Liver (tissue), 9 donors: ENCODE results near the gene CSPG4. TPM values are rescaled to one million over a fixed set of nuclear protein-coding genes. Genes with fewer than 3 reads are reported as not detected.

Source experiments
- DNase-seq: peaks from one replicate; pipeline ENCODE4 v3.0.0-alpha.2; 2017; ENCODE audit warnings: low spot score
- H3K27ac ChIP-seq, 2 donors: one replicate each; pipeline ENCODE4 v1.7.0; 2013; ENCODE audit warnings: inconsistent platforms in 2 of 2, low read length in 2 of 2, control low read depth in 1 of 2, low read depth in 1 of 2, mild to moderate bottlenecking in 1 of 2
- H3K27me3 ChIP-seq, 4 donors: one replicate each; pipeline versions ENCODE4 v1.6.1 to v1.7.0; 2013; ENCODE audit warnings: low read length in 3 of 4, inconsistent platforms in 1 of 4, mild to moderate bottlenecking in 1 of 4, moderate library complexity in 1 of 4; ENCODE audit not compliant: control insufficient read depth in 4 of 4, insufficient read depth in 4 of 4
- H3K36me3 ChIP-seq, 4 donors: one replicate each; pipeline versions ENCODE4 v1.6.1 to v1.7.0; 2013; ENCODE audit warnings: low read length in 3 of 4, mild to moderate bottlenecking in 3 of 4, low read depth in 1 of 4, moderate library complexity in 1 of 4; ENCODE audit not compliant: control insufficient read depth in 4 of 4, insufficient read depth in 3 of 4
- H3K4me1 ChIP-seq, 4 donors: one replicate each; pipeline versions ENCODE4 v1.6.1 to v1.7.0; 2013; ENCODE audit warnings: low read length in 3 of 4, mild to moderate bottlenecking in 3 of 4, moderate library complexity in 1 of 4; ENCODE audit not compliant: control insufficient read depth in 4 of 4, insufficient read depth in 4 of 4
- H3K4me3 ChIP-seq, 3 donors: one replicate each; pipeline versions ENCODE4 v1.6.1 to v1.7.0; 2013; ENCODE audit warnings: low read length in 3 of 3, control low read depth in 1 of 3, low read depth in 1 of 3, mild to moderate bottlenecking in 1 of 3
- H3K9ac ChIP-seq, 2 donors: one replicate each; pipeline ENCODE4 v1.7.0; 2013; ENCODE audit warnings: low read length in 2 of 2, mild to moderate bottlenecking in 2 of 2, moderate library complexity in 2 of 2, control low read depth in 1 of 2, low read depth in 1 of 2
- H3K9me3 ChIP-seq, 4 donors: one replicate each; pipeline versions ENCODE4 v1.6.1 to v1.7.0; 2013; ENCODE audit warnings: low read length in 3 of 4; ENCODE audit not compliant: control insufficient read depth in 4 of 4
- EGR1 ChIP-seq, 2 donors: IDR thresholded peaks; 2 replicates each; pipeline ENCODE4 v1.6.1; 2016 to 2018; ENCODE audit warnings: antibody characterized with exemption in 2 of 2, low read depth in 2 of 2
- FOXA1 ChIP-seq: IDR thresholded peaks from 2 replicates; pipeline ENCODE4 v1.6.1; 2016; ENCODE audit warnings: antibody characterized with exemption
- FOXA2 ChIP-seq: IDR thresholded peaks from 2 replicates; pipeline ENCODE4 v1.6.1; 2016; ENCODE audit warnings: antibody characterized with exemption
- GABPA ChIP-seq, 2 donors: IDR thresholded peaks in 1 of 2; conservative IDR thresholded peaks in 1 of 2; 2 replicates each; pipeline ENCODE4 v1.6.1; 2016; ENCODE audit warnings: antibody characterized with exemption in 2 of 2, mild to moderate bottlenecking in 1 of 2, moderate library complexity in 1 of 2
- HNF4A ChIP-seq, 2 donors: conservative IDR thresholded peaks; 2 replicates each; pipeline ENCODE4 v1.6.1; 2016; ENCODE audit warnings: antibody characterized with exemption in 2 of 2, mild to moderate bottlenecking in 2 of 2
- HNF4G ChIP-seq: IDR thresholded peaks from 2 replicates; pipeline ENCODE4 v1.6.1; 2016; ENCODE audit warnings: antibody characterized with exemption
- NR2F2 ChIP-seq: IDR thresholded peaks from 2 replicates; pipeline ENCODE4 v1.6.1; 2016; ENCODE audit warnings: antibody characterized with exemption
- RAD21 ChIP-seq, 2 donors: IDR thresholded peaks; 2 replicates each; pipeline ENCODE4 v1.6.1; 2016; ENCODE audit warnings: antibody characterized with exemption in 2 of 2, mild to moderate bottlenecking in 2 of 2
- SP1 ChIP-seq: IDR thresholded peaks from 2 replicates; pipeline ENCODE4 v1.6.1; 2018; ENCODE audit warnings: antibody characterized with exemption, mild to moderate bottlenecking
- YY1 ChIP-seq: IDR thresholded peaks from 2 replicates; pipeline ENCODE4 v1.6.1; 2016; ENCODE audit warnings: antibody characterized with exemption, mild to moderate bottlenecking
- WGBS: extraction: QIAGEN DNeasy Blood & Tissue Kit; methylation state at CpG from one replicate; pipeline ENCODE4 v1.1.7; 2013; 5-methylcytosine and 5-hydroxymethylcytosine counted together
- polyA plus RNA-seq, 2 donors: library from polyadenylated mRNA; stranded (reverse) in 1 of 2; unstranded in 1 of 2; fragments of 200-250 nt in 1 of 2; fragments of >200 nt in 1 of 2; fragmentation: Nextera tagmentation in 1 of 2; extraction: Ambion mirVana in 1 of 2; gene quantifications; one replicate each; pipeline versions ENCODE4 v1.2.1 to v1.2.3, GENCODE V29; 2013 to 2015
- total RNA-seq, 2 donors: library from RNA; depleted of rRNA; stranded (reverse); fragments of >200 nt; gene quantifications; one replicate each; pipeline ENCODE4 v1.2.3, GENCODE V29; 2014
- TF ChIP-seq, protein P1 (sequence below): IDR thresholded peaks from 2 replicates; pipeline ENCODE4 v1.6.1; 2016; ENCODE audit warnings: antibody characterized with exemption
- TF ChIP-seq, protein P2 (sequence below): fragments of 150-350 bp; IDR thresholded peaks from 2 replicates; pipeline ENCODE4 v1.5.1; 2017; ENCODE audit warnings: improper control_type of control experiment, low read depth, low read length; ENCODE audit not compliant: missing input control
- TF ChIP-seq, protein P3 (sequence below): IDR thresholded peaks from 2 replicates; pipeline ENCODE4 v1.6.1; 2016; ENCODE audit warnings: antibody characterized with exemption, mild to moderate bottlenecking
- TF ChIP-seq, protein P4 (sequence below): IDR thresholded peaks from 2 replicates; pipeline ENCODE4 v1.6.1; 2016; ENCODE audit warnings: antibody characterized with exemption
- donor health status: healthy.
- donor health status: healthy.
- donor health status: healthy.
- donor health status: healthy.
- donor health status: healthy.

Gene CSPG4
- total and polyA plus RNA-seq, 4 donors = 0.07 to 1.5 (median 0.76) TPM

DNA sequence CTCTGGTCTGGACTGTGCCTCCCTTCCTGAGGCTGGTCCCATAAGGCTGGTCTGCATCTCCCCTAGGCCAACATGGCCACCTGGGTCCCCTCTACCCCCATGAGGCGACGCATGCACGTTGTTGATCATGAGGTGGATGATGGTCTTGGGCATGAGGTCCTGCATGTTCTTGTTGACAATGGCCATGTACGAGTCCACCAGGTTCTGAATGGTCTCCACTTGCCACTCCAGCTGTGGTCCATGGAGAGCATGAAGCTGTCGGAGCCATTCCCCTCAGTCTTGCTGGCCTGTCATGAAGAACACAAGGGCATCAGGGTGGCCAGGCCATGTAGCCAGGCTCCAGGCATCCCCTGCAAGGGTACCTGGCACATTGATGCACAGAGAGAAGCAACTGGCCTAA, 27.1 kb upstream of the CSPG4 start:
- no peaks in the 10 kb centered on the region for H3K36me3 ChIP-seq
- H3K27me3 ChIP-seq = no peaks in the 10 kb centered on the region
- no peak overlapping the region for H3K4me3 ChIP-seq
- WGBS = over 99% methylated on average over 5 of the region's 5 CpGs
- H3K4me1 ChIP-seq = peaks cover 2 to 12% (median 8%) of the 10 kb centered on the region in 4 donors
- no peak overlapping the region for H3K9ac ChIP-seq
- no peak overlapping the region for H3K27ac ChIP-seq
- TF ChIP-seq, protein P1, sequence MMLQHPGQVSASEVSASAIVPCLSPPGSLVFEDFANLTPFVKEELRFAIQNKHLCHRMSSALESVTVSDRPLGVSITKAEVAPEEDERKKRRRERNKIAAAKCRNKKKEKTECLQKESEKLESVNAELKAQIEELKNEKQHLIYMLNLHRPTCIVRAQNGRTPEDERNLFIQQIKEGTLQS = no peak
- TF ChIP-seq, protein P2, sequence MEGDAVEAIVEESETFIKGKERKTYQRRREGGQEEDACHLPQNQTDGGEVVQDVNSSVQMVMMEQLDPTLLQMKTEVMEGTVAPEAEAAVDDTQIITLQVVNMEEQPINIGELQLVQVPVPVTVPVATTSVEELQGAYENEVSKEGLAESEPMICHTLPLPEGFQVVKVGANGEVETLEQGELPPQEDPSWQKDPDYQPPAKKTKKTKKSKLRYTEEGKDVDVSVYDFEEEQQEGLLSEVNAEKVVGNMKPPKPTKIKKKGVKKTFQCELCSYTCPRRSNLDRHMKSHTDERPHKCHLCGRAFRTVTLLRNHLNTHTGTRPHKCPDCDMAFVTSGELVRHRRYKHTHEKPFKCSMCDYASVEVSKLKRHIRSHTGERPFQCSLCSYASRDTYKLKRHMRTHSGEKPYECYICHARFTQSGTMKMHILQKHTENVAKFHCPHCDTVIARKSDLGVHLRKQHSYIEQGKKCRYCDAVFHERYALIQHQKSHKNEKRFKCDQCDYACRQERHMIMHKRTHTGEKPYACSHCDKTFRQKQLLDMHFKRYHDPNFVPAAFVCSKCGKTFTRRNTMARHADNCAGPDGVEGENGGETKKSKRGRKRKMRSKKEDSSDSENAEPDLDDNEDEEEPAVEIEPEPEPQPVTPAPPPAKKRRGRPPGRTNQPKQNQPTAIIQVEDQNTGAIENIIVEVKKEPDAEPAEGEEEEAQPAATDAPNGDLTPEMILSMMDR = no peak
- TF ChIP-seq FOXA1 = no peak
- no peak for TF ChIP-seq NR2F2
- TF ChIP-seq, protein P3, sequence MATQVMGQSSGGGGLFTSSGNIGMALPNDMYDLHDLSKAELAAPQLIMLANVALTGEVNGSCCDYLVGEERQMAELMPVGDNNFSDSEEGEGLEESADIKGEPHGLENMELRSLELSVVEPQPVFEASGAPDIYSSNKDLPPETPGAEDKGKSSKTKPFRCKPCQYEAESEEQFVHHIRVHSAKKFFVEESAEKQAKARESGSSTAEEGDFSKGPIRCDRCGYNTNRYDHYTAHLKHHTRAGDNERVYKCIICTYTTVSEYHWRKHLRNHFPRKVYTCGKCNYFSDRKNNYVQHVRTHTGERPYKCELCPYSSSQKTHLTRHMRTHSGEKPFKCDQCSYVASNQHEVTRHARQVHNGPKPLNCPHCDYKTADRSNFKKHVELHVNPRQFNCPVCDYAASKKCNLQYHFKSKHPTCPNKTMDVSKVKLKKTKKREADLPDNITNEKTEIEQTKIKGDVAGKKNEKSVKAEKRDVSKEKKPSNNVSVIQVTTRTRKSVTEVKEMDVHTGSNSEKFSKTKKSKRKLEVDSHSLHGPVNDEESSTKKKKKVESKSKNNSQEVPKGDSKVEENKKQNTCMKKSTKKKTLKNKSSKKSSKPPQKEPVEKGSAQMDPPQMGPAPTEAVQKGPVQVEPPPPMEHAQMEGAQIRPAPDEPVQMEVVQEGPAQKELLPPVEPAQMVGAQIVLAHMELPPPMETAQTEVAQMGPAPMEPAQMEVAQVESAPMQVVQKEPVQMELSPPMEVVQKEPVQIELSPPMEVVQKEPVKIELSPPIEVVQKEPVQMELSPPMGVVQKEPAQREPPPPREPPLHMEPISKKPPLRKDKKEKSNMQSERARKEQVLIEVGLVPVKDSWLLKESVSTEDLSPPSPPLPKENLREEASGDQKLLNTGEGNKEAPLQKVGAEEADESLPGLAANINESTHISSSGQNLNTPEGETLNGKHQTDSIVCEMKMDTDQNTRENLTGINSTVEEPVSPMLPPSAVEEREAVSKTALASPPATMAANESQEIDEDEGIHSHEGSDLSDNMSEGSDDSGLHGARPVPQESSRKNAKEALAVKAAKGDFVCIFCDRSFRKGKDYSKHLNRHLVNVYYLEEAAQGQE = no peak
- no peaks in the 10 kb centered on the region for H3K9me3 ChIP-seq
- no peak for DNase-seq

DNA sequence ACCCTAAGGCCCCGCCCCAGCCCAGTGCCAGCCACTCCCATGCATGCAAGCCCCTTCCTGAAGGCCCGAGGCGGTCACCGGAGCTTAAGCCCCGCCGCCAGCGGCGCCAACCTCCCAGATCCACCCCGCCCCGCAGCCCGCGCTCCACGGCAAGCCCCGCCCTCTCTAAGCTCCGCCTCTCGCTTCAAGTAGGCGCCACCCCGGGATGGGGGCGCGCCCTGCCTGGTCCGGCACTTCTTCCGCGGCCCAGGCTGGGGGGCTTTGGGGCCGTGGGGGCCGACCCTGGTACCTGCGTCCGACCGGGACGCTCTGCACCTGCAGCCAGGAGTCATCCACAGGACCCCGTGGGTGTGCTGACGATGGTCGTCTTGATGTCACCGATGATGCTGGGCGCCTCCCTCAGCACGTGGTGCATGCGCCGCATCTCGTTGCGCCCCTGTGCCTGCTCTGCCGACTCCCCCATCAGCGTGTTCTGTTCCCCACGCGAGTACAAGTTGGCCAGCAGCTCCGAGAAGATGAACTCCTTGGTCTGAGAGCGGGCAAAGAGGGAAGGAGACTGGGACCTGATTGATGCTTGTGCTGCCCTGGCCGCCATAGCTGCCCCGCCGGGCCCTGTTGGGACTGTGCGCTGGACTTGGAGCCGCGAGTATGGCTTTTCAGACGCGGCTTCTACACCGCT, 26.1 kb upstream of the CSPG4 start:
- no peak overlapping the region for H3K9ac ChIP-seq
- TF ChIP-seq SP1 = peak; percentile 28
- TF ChIP-seq, protein P4, sequence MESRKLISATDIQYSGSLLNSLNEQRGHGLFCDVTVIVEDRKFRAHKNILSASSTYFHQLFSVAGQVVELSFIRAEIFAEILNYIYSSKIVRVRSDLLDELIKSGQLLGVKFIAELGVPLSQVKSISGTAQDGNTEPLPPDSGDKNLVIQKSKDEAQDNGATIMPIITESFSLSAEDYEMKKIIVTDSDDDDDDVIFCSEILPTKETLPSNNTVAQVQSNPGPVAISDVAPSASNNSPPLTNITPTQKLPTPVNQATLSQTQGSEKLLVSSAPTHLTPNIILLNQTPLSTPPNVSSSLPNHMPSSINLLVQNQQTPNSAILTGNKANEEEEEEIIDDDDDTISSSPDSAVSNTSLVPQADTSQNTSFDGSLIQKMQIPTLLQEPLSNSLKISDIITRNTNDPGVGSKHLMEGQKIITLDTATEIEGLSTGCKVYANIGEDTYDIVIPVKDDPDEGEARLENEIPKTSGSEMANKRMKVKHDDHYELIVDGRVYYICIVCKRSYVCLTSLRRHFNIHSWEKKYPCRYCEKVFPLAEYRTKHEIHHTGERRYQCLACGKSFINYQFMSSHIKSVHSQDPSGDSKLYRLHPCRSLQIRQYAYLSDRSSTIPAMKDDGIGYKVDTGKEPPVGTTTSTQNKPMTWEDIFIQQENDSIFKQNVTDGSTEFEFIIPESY = no peak
- TF ChIP-seq, protein P1 = no peak
- TF ChIP-seq FOXA1 = no peak
- TF ChIP-seq, protein P2 = no peak
- TF ChIP-seq RAD21 (IDR thresholded peaks at IDR 0.05) = peak in 1 of 2 donors; percentile 3
- no peak for TF ChIP-seq FOXA2
- TF ChIP-seq HNF4G = no peak
- no peak for TF ChIP-seq EGR1 (IDR thresholded peaks at IDR 0.05; ENCODE audit: low read depth in 2 of 2)
- no peak for TF ChIP-seq HNF4A (conservative IDR thresholded peaks at IDR 0.05)
- TF ChIP-seq YY1 = no peak
- TF ChIP-seq, protein P3 = no peak
- TF ChIP-seq GABPA (IDR thresholded peaks at IDR 0.05 in 1 of 2, conservative IDR thresholded peaks at IDR 0.05 in 1 of 2) = no peak
- peak; percentile 97 for DNase-seq

More for the DNA sequence above, 26.1 kb upstream of the CSPG4 start:
- Histone ChIP-seq H3K4me1 (peaks cover 2 to 12% (median 8%) of the 10 kb centered on the region in 4 donors), H3K4me3 (peak overlapping the region; percentile 64 to 77 (median 73)), H3K27me3 (no peaks in the 10 kb centered on the region), H3K27ac (no peak overlapping the region), H3K36me3 (no peaks in the 10 kb centered on the region), H3K9me3 (no peaks in the 10 kb centered on the region)
- 9% methylated on average over 54 of the region's 54 CpGs for WGBS
